ENCODE results near the gene TOP1.

The TOP1 gene

GRCh38 chr20:41058674-41059635 lies 30.3 kb downstream of the TOP1 start:
- DNase-seq, result no peak

- DNase-seq, result no peak
Observed at GRCh38 chr20:41061155-41061554, 32.5 kb downstream of the TOP1 start.

GRCh38 chr20:41063442-41063841 lies 34.8 kb downstream of the TOP1 start:
- DNase-seq, result no peak

- no peak for DNase-seq
Observed at GRCh38 chr20:41064377-41064776, 35.8 kb downstream of the TOP1 start.

- DNase-seq, result no peak
Observed at GRCh38 chr20:41065716-41066115, 37.1 kb downstream of the TOP1 start.

GRCh38 chr20:41068806-41069205 lies 40.2 kb downstream of the TOP1 start:
- no peak for DNase-seq

- no peak for DNase-seq
Observed at GRCh38 chr20:41072190-41072863, 43.7 kb downstream of the TOP1 start.

- DNase-seq, result no peak
Observed at GRCh38 chr20:41072915-41073314, 44.3 kb downstream of the TOP1 start.

GRCh38 chr20:41074441-41074840 lies 45.8 kb downstream of the TOP1 start:
- no peak for DNase-seq

- no peak for DNase-seq
Observed at GRCh38 chr20:41076776-41077175, 48.2 kb downstream of the TOP1 start.

GRCh38 chr20:41078329-41078728 lies 49.7 kb downstream of the TOP1 start:
- no peak for DNase-seq

- DNase-seq, result no peak
Observed at GRCh38 chr20:41079066-41079465, 50.4 kb downstream of the TOP1 start.

- DNase-seq, result no peak
Observed at GRCh38 chr20:41080866-41081265, 52.2 kb downstream of the TOP1 start.

- no peak for DNase-seq
Observed at GRCh38 chr20:41081276-41081814, 52.7 kb downstream of the TOP1 start.

- DNase-seq, result no peak
Observed at GRCh38 chr20:41082306-41082705, 53.7 kb downstream of the TOP1 start.

GRCh38 chr20:41085606-41086005 lies 57.0 kb downstream of the TOP1 start:
- DNase-seq, result no peak

- peak; percentile 88 for DNase-seq
Observed at GRCh38 chr20:41086402-41087324, 58.0 kb downstream of the TOP1 start.

- no peak for DNase-seq
Observed at GRCh38 chr20:41087325-41087685, 58.7 kb downstream of the TOP1 start.

- DNase-seq, result no peak
Observed at GRCh38 chr20:41087777-41088176, 59.2 kb downstream of the TOP1 start.

- DNase-seq, result no peak
Observed at GRCh38 chr20:41089555-41089954, 60.9 kb downstream of the TOP1 start.

- DNase-seq, result no peak
Observed at GRCh38 chr20:41091927-41092326, 63.3 kb downstream of the TOP1 start.

GRCh38 chr20:41094353-41095055 lies 65.9 kb downstream of the TOP1 start:
- no peak for DNase-seq
